ENCODE measurements around the gene CAND2. TPM values are rescaled to one million over a fixed set of nuclear protein-coding genes. Genes with fewer than 3 reads are reported as not detected.
A peak's percentile ranks its signal among the peaks of the same experiment; 100 is the strongest.

The CAND2 gene
- polyA plus RNA-seq, 3 donors = not detected

GRCh38 chr3:12842469-12842868 lies 46.0 kb downstream of the CAND2 start:
- H3K36me3 Mint-ChIP-seq = peaks cover 27 to 28% of the 10 kb centered on the region in 2 donors
- Histone ChIP-seq H3K27ac (ENCODE audit: low read depth in 1 of 2, low read length in 2 of 2) (no peak overlapping the region), H3K9ac (ENCODE audit: insufficient read depth, low read length, poor library complexity, severe bottlenecking) (no peak overlapping the region), H3K9me3 (replicated peaks in 1 of 2; ENCODE audit: control insufficient read depth in 1 of 2, insufficient read depth in 1 of 2, low read length in 2 of 2) (no peaks in the 10 kb centered on the region), H3K4me3 (replicated peaks in 1 of 3; ENCODE audit: low read depth in 2 of 3, low read length in 3 of 3) (no peak overlapping the region), H3K4me2 (replicated peaks; ENCODE audit: extremely low read depth, low read length, poor library complexity, severe bottlenecking) (no peak overlapping the region), H3K36me3 (replicated peaks in 1 of 2; ENCODE audit: control insufficient read depth in 1 of 2, insufficient read depth in 2 of 2, low read length in 2 of 2) (peaks cover 23 to 24% of the 10 kb centered on the region in 2 donors), H4K20me1 (ENCODE audit: insufficient read depth, low read length) (peaks cover 32% of the 10 kb centered on the region), H3K79me2 (ENCODE audit: insufficient read depth, low read length) (peaks cover 39% of the 10 kb centered on the region), H3K4me1 (ENCODE audit: control insufficient read depth in 1 of 2, insufficient read depth in 2 of 2, low read length in 2 of 2) (peaks cover 16 to 22% of the 10 kb centered on the region in 2 donors), H2AFZ (ENCODE audit: insufficient read depth, low read depth, low read length, poor library complexity, severe bottlenecking) (peak overlapping the region; percentile 3), H3K27me3 (ENCODE audit: control insufficient read depth in 2 of 2, insufficient read depth in 2 of 2, low read length in 2 of 2) (no peaks in the 10 kb centered on the region)
- peaks cover 0 to 2% (median 0%) of the 10 kb centered on the region in 3 donors for H3K27me3 Mint-ChIP-seq (ENCODE audit: low read depth in 3 of 3)
- no peak for DNase-seq
- TF ChIP-seq CTCF (IDR thresholded peaks at IDR 0.05) = no peak
- peaks cover 39% of the 10 kb centered on the region for H3K4me1 Mint-ChIP-seq
- no peak overlapping the region for H3K4me3 Mint-ChIP-seq
- H3K9me3 Mint-ChIP-seq = no peaks in the 10 kb centered on the region
- no peak overlapping the region for H3K27ac Mint-ChIP-seq
- intact Hi-C loops (cut with micrococcal nuclease) = loop anchor here in 1 of 2 donors (5.0 kb wide), 1 partner anchor 285 kb away; the partner anchor contains the start of gene MKRN2
- 97% methylated on average over 3 of the region's 4 CpGs for WGBS (ENCODE audit: insufficient coverage)

- H3K4me1 ChIP-seq (ENCODE audit: control insufficient read depth in 1 of 2, insufficient read depth in 2 of 2, low read length in 2 of 2) = peaks cover 3 to 4% of the 10 kb centered on the region in 2 donors
- H2AFZ ChIP-seq (ENCODE audit: insufficient read depth, low read depth, low read length, poor library complexity, severe bottlenecking) = no peak overlapping the region
- Mint-ChIP-seq H3K27ac (no peak overlapping the region), H3K36me3 (no peaks in the 10 kb centered on the region), H3K4me3 (no peak overlapping the region), H3K9me3 (peaks cover 0 to 2% (median 0%) of the 10 kb centered on the region in 7 donors), H3K4me1 (peaks cover 6% of the 10 kb centered on the region), H3K27me3 (ENCODE audit: low read depth in 3 of 3) (peaks cover 0 to 2% (median 1%) of the 10 kb centered on the region in 3 donors)
- no peak overlapping the region for H3K4me2 ChIP-seq (replicated peaks; ENCODE audit: extremely low read depth, low read length, poor library complexity, severe bottlenecking)
- no peak for DNase-seq
- no peak overlapping the region for H3K27ac ChIP-seq (ENCODE audit: low read depth in 1 of 2, low read length in 2 of 2)
- no peaks in the 10 kb centered on the region for H3K27me3 ChIP-seq (ENCODE audit: control insufficient read depth in 2 of 2, insufficient read depth in 2 of 2, low read length in 2 of 2)
- H3K9ac ChIP-seq (ENCODE audit: insufficient read depth, low read length, poor library complexity, severe bottlenecking) = no peak overlapping the region
- intact Hi-C loops (cut with micrococcal nuclease) = no loop called here
- H4K20me1 ChIP-seq (ENCODE audit: insufficient read depth, low read length) = no peaks in the 10 kb centered on the region
- no peaks in the 10 kb centered on the region for H3K9me3 ChIP-seq (replicated peaks in 1 of 2; ENCODE audit: control insufficient read depth in 1 of 2, insufficient read depth in 1 of 2, low read length in 2 of 2)
- TF ChIP-seq CTCF (IDR thresholded peaks at IDR 0.05) = no peak
- 25% methylated on average over 1 of the region's 1 CpG for WGBS (ENCODE audit: insufficient coverage)
- peaks cover 6% of the 10 kb centered on the region for H3K79me2 ChIP-seq (ENCODE audit: insufficient read depth, low read length)
- H3K4me3 ChIP-seq (replicated peaks in 1 of 3; ENCODE audit: low read depth in 2 of 3, low read length in 3 of 3) = no peak overlapping the region
- no peaks in the 10 kb centered on the region for H3K36me3 ChIP-seq (replicated peaks in 1 of 2; ENCODE audit: control insufficient read depth in 1 of 2, insufficient read depth in 2 of 2, low read length in 2 of 2)
Measured at GRCh38 chr3:12845811-12846210, 49.3 kb downstream of the CAND2 start.
